Thoracic aorta (tissue), 2 donors: ENCODE results near the gene GIGYF2. TPM values are rescaled to one million over a fixed set of nuclear protein-coding genes. Genes with fewer than 3 reads are reported as not detected.
"Not testable (repeated sequence)": the region's sequence is repeated elsewhere in the genome, so short reads cannot be mapped to it uniquely, and the experiment has no call there.

Source experiments
- ATAC-seq: fragments of 150-250 bp; one replicate; pipeline ENCODE4 v1.8.0; 2017; ENCODE audit warnings: low read depth; ENCODE audit not compliant: insufficient number of reproducible peaks, low FRiP score
- DNase-seq: peaks from one replicate; pipeline ENCODE4 v3.0.0-alpha.2; 2020; ENCODE audit warnings: low spot score
- H3K27ac ChIP-seq, 2 donors: fragments of 200-600 bp; sonication (generic); 1 replicate in 1 of 2; 2 replicates in 1 of 2; pipeline ENCODE4 v1.5.1; 2016; ENCODE audit warnings: mild to moderate bottlenecking in 2 of 2, moderate library complexity in 2 of 2
- H3K27me3 ChIP-seq: fragments of 200-600 bp; sonication (generic); replicated peaks from 2 replicates; pipeline ENCODE4 v1.6.0; 2016; ENCODE audit warnings: mild to moderate bottlenecking; ENCODE audit not compliant: insufficient read depth
- H3K36me3 ChIP-seq: fragments of 200-600 bp; sonication (generic); one replicate; pipeline ENCODE4 v1.5.1; 2016
- H3K4me1 ChIP-seq, 2 donors: fragments of 200-600 bp; sonication (generic); 1 replicate in 1 of 2; 2 replicates in 1 of 2; pipeline versions ENCODE4 v1.5.1 to v1.6.0; 2016; ENCODE audit warnings: low read depth in 2 of 2, mild to moderate bottlenecking in 1 of 2; ENCODE audit not compliant: control insufficient read depth in 1 of 2
- H3K4me3 ChIP-seq: fragments of 200-600 bp; sonication (generic); 2 replicates; pipeline ENCODE4 v1.5.1; 2016; ENCODE audit warnings: mild to moderate bottlenecking
- H3K9me3 ChIP-seq: fragments of 200-600 bp; sonication (generic); 2 replicates; pipeline ENCODE4 v1.5.1; 2016
- total RNA-seq, 2 donors: library from RNA; depleted of rRNA; stranded (reverse); fragments of >200 nt; gene quantifications; one replicate each; pipeline versions ENCODE4 v1.1.0 to v1.2.3, GENCODE V29; 2016
- TF ChIP-seq, protein P1 (sequence below): fragments of 200-600 bp; sonication (generic); IDR thresholded peaks from one replicate; pipeline ENCODE4 v1.5.1; 2019; ENCODE audit warnings: antibody characterized with exemption

The GIGYF2 gene
- total RNA-seq, 2 donors from 2014 or later, result 54.7 to 121 TPM

DNA sequence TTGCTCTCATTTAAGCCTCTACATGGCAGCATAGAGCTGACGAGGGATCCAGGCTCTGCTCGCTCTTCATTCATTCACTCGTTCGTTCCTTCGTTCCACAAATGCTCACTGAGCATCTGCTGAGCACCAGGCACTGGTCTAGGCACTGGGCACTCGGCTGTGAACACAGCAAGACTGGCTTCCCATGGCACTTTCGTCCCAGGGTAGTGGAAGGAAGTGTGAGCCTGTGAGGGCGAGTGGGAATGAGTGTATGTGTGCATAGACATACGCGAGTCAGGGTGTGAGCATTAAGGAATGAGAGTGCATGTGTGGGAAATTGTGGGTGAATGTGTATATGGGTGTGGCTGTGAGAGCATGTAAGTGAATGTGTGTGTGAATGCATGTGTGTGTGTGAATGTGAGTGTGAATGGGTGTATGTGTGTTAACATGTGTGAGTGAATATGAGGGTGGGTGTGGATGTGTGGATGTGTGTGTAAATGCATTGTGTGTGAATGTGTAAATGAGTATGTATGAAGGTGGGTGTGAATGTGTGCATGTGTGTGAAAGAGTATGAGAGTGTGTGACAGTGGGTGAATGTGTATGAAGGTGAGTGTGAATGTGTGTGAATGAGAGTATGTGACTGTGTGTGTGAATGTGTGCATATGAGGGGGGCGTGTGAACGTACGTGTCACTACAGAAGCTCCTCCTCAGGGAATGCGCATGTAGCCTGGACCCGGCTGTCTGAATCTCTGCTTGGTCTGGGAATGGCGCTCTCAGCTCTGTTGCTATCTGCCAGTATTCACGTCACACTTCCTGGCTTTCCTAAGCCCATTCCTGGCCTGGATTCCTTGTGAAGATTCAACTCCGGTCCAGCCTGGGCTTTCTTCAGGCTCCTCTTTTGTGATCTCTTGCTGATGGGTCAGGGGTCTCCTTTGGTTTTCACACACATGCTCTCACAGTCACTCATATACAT lies 201.7 kb downstream of the GIGYF2 start:
- Histone ChIP-seq H3K36me3 (no peaks in the 10 kb centered on the region), H3K27me3 (no peaks in the 10 kb centered on the region), H3K9me3 (no peaks in the 10 kb centered on the region), H3K27ac (no peak overlapping the region), H3K4me3 (no peak overlapping the region), H3K4me1 (no peaks in the 10 kb centered on the region)
- DNase-seq, result no peak
- TF ChIP-seq, protein P1, sequence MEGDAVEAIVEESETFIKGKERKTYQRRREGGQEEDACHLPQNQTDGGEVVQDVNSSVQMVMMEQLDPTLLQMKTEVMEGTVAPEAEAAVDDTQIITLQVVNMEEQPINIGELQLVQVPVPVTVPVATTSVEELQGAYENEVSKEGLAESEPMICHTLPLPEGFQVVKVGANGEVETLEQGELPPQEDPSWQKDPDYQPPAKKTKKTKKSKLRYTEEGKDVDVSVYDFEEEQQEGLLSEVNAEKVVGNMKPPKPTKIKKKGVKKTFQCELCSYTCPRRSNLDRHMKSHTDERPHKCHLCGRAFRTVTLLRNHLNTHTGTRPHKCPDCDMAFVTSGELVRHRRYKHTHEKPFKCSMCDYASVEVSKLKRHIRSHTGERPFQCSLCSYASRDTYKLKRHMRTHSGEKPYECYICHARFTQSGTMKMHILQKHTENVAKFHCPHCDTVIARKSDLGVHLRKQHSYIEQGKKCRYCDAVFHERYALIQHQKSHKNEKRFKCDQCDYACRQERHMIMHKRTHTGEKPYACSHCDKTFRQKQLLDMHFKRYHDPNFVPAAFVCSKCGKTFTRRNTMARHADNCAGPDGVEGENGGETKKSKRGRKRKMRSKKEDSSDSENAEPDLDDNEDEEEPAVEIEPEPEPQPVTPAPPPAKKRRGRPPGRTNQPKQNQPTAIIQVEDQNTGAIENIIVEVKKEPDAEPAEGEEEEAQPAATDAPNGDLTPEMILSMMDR, result no peak
- no peak for ATAC-seq

DNA sequence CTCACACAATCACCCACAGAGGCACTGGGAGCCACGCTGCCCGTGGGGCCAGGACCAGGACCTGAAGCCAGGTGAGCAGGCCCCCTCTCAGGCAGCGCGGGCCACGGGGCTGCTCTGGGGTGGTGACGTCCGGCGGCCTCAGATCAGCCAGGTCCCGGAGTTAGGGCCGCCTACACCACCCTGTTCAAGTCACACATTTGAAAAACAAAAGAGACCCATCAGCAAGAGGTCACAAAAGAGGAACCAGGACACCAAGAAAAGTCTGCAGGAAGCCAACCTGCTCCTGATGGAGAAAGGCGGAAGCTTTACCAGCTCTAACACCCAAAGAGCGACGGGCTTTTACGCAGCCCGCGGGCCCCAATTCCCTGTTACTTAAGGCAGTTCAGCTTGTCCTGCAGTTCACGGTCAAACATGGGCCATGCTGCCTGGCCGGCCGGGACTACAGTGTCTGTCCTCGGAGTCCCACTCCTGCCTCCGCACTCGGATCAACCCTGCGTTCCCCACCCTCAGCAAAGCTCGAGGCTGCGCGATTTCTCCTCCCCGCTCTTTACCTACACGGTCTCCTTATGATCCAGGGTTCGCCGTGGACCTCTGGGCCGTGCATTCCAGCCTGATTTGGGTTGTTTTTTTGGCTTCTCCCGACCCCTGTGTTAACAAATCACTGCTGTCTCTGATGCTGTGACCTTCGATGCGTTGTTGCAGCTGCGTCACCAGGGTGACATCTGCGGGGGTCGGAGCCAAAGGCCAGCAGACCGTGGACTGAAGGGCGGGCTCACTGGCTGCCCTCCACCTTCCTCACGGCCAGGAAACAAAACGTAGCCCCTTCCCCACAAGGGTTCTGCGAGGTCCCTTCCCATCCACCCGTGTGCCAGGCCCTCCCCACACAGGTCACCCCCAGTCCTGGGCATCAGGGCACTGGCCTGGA lies 203.9 kb downstream of the GIGYF2 start:
- TF ChIP-seq, protein P1, result no peak
- Histone ChIP-seq H3K27ac (no peak overlapping the region), H3K4me3 (no peak overlapping the region), H3K36me3 (no peaks in the 10 kb centered on the region), H3K9me3 (no peaks in the 10 kb centered on the region), H3K27me3 (no peaks in the 10 kb centered on the region), H3K4me1 (no peaks in the 10 kb centered on the region)
- no peak for DNase-seq
- no peak for ATAC-seq

DNA sequence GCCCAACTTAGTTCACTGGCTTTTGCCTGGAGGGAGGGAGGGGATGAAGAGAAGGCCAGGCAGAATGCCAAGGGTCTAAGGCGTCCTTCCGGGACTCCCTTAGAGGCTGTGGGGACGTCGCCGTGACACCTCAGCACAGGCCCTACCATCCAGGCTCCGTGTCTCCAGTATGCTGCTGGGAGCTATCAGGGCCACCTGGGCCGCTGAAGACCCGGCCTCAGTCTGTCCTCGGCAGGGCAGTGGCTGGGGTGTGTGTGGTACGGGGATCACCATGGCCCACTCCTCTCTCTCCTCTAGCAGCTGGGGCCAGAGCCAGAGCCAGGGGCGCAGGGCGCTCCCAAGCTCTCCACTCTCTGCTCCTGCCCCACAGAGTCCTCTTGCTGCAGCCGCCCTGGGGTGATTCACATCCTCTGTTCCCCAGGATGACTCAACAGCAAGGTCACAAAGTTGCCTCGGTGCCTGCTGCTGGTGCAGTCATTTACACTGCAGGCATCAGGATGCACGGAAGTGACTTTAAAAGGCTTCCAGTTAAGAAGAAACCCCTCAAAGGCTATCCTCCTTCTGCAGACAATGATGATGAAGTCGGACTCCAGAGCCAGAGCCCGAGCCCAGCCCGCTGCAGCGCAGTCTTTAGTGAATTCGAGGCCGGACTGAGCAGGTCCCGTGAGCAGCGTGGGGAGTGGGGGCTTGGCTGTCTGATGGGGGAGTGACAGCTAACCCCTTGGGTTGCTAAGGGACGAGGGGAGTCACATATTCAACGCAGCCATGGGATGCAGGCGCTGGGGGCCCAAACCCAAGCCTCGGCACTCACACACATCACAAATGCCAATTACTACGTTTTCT lies 204.8 kb downstream of the GIGYF2 start:
- no peak overlapping the region for H3K27ac ChIP-seq
- no peaks in the 10 kb centered on the region for H3K9me3 ChIP-seq
- no peak overlapping the region for H3K4me3 ChIP-seq
- no peaks in the 10 kb centered on the region for H3K36me3 ChIP-seq
- DNase-seq (no peak), ATAC-seq (no peak)
- no peaks in the 10 kb centered on the region for H3K4me1 ChIP-seq
- H3K27me3 ChIP-seq, result no peaks in the 10 kb centered on the region
- TF ChIP-seq, protein P1, result no peak

DNA sequence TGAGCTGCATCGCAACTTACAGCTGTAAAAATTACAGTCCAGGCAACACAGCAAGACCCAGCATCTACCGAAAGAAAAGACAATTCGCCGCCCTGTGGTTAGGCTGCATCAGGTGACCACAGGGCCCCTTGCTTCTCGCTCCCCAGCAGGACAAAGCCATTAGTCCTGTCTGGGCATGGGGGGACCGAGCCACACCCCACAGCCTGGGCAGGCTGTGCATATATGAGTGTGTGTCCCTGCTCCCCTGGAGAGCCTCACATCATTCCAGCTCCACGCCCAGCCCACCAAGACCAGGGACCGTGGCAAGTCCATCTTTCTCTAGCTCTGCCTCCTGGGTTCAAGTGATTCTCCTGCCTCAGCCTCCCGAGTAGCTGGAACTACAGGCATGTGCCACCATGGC lies 206.9 kb downstream of the GIGYF2 start:
- no peak for ATAC-seq
- TF ChIP-seq, protein P1, result no peak
- DNase-seq, result no peak
- no peak overlapping the region for H3K27ac ChIP-seq
- no peaks in the 10 kb centered on the region for H3K9me3 ChIP-seq
- no peaks in the 10 kb centered on the region for H3K27me3 ChIP-seq
- H3K4me3 ChIP-seq, result no peak overlapping the region
- no peaks in the 10 kb centered on the region for H3K4me1 ChIP-seq
- H3K36me3 ChIP-seq, result no peaks in the 10 kb centered on the region

DNA sequence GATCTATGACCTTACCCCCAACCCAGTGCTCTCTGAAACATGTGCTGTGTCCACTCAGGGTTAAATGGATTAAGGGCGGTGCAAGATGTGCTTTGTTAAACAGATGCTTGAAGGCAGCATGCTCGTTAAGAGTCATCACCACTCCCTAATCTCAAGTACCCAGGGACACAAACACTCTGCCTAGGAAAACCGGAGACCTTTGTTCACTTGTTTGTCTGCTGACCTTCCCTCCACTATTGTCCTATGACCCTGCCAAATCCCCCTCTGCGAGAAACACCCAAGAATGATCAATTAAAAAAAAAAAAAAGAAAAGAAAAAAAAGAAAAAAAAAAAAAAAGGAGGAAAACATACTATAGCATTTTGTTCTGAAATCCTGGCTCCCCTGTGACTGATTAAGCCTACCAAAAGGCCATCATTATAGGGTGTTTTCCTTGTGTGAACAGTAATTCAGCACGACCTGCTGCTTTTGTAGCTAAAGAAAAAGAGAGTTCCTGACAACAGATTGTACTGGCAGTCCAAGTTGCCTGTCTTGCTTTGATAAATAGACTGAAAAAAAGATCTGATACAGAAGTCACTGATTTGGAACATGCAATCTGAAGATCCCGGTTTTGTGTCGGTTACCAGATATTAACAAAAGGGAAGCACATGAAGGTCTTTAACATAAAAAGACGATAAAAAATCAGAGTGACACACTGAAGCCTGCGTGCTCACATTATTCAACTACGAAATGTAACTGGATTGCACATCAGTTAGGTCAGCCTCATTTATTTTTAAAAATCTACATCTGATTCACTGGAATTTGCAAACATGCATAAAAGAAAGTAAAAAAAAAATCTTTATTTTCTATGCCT lies 210.0 kb downstream of the GIGYF2 start:
- not testable (repeated sequence) for H3K9me3 ChIP-seq, H3K27ac ChIP-seq, H3K27me3 ChIP-seq, ATAC-seq, H3K4me3 ChIP-seq, DNase-seq, H3K4me1 ChIP-seq, H3K36me3 ChIP-seq

DNA sequence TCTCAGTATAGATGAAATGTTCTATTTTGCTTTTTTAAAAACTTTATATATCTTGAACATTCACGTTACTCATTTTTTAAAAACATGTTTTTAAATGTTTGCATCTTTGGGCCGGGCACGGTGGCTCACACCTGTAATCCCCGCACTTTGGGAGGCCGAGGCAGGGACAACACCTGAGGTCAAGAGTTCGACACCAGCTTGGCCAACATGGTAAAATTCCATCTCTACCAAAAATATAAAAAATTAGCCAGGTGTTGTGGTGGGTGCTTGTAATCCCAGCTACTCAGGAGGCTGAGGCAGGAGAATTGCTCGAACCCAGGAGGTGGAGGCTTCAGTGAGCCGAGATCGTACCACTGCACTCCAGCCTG lies 210.6 kb downstream of the GIGYF2 start:
- H3K36me3 ChIP-seq, DNase-seq, ATAC-seq, H3K27me3 ChIP-seq, H3K27ac ChIP-seq, H3K9me3 ChIP-seq, H3K4me1 ChIP-seq, H3K4me3 ChIP-seq: not testable (repeated sequence)
